HG03039 (cell line): ENCODE measurements around the gene SPEF2.
"Not testable (repeated sequence)": the region's sequence is repeated elsewhere in the genome, so short reads cannot be mapped to it uniquely, and the experiment has no call there.

Experiments
- ATAC-seq: cut with Tn5 transposase; IDR thresholded peaks from one replicate; pipeline ENCODE4 v1.9.1; 2021; ENCODE audit warnings: mild to moderate bottlenecking, moderate library complexity; ENCODE audit not compliant: unreplicated experiment

Gene SPEF2

GRCh38 chr5:35816881-35817521 lies 199.3 kb downstream of the SPEF2 start:
- ATAC-seq = no peak

- ATAC-seq = no peak
Observed at GRCh38 chr5:35819026-35819425, 201.4 kb downstream of the SPEF2 start.

- ATAC-seq = no peak
Observed at GRCh38 chr5:35819668-35820067, 202.0 kb downstream of the SPEF2 start.

- ATAC-seq = no peak
Observed at GRCh38 chr5:35820735-35821134, 203.1 kb downstream of the SPEF2 start.

GRCh38 chr5:35821513-35821912 lies 203.8 kb downstream of the SPEF2 start:
- ATAC-seq = no peak

GRCh38 chr5:35822511-35822910 lies 204.8 kb downstream of the SPEF2 start:
- no peak for ATAC-seq

GRCh38 chr5:35823347-35824098 lies 205.9 kb downstream of the SPEF2 start:
- no peak for ATAC-seq

- no peak for ATAC-seq
Observed at GRCh38 chr5:35826056-35826455, 208.4 kb downstream of the SPEF2 start.

GRCh38 chr5:35826554-35826953 lies 208.9 kb downstream of the SPEF2 start:
- no peak for ATAC-seq

- no peak for ATAC-seq
Observed at GRCh38 chr5:35828082-35828598, 210.5 kb downstream of the SPEF2 start.

GRCh38 chr5:35830587-35830986 lies 212.9 kb downstream of the SPEF2 start:
- ATAC-seq = no peak

- ATAC-seq = no peak
Observed at GRCh38 chr5:35832762-35833161, 215.1 kb downstream of the SPEF2 start.

GRCh38 chr5:35833224-35833623 lies 215.6 kb downstream of the SPEF2 start:
- ATAC-seq = no peak

- ATAC-seq = no peak
Observed at GRCh38 chr5:35835796-35836742, 218.4 kb downstream of the SPEF2 start.

GRCh38 chr5:35838370-35839042 lies 220.8 kb downstream of the SPEF2 start:
- ATAC-seq = no peak

GRCh38 chr5:35842856-35843255 lies 225.2 kb downstream of the SPEF2 start:
- no peak for ATAC-seq

- not testable (repeated sequence) for ATAC-seq
Observed at GRCh38 chr5:35845508-35845907, 227.8 kb downstream of the SPEF2 start.

GRCh38 chr5:35847491-35847890 lies 229.8 kb downstream of the SPEF2 start:
- no peak for ATAC-seq

GRCh38 chr5:35847961-35848360 lies 230.3 kb downstream of the SPEF2 start:
- no peak for ATAC-seq

- no peak for ATAC-seq
Observed at GRCh38 chr5:35849860-35850259, 232.2 kb downstream of the SPEF2 start.
